Upper lobe of left lung (tissue), 4 donors: ENCODE results near the gene ZNF608.

ENCODE experiments used
- CTCF ChIP-seq, 6 experiments: fragments of 450-650 bp in 4 of 6; fragments of 200-600 bp in 2 of 6; sonication (generic) in 2 of 6; IDR thresholded peaks; one replicate each; pipeline ENCODE4 v1.5.1; 2016 to 2019; ENCODE audit warnings: antibody characterized with exemption in 6 of 6
- EP300 ChIP-seq, 4 donors: sonication (generic); formaldehyde crosslinking; IDR thresholded peaks; one replicate each; pipeline ENCODE4 v1.5.1; 2017; ENCODE audit warnings: antibody characterized with exemption in 4 of 4, control low read depth in 2 of 4
- POLR2A ChIP-seq, 4 donors: fragments of 450-650 bp; IDR thresholded peaks; one replicate each; pipeline ENCODE4 v1.5.1; 2016 to 2017; ENCODE audit warnings: antibody characterized with exemption in 4 of 4, mild to moderate bottlenecking in 2 of 4
- POLR2AphosphoS5 ChIP-seq, 2 donors: sonication (generic); formaldehyde crosslinking; IDR thresholded peaks; one replicate each; pipeline ENCODE4 v1.5.1; 2017; ENCODE audit warnings: antibody characterized with exemption in 2 of 2

DNA sequence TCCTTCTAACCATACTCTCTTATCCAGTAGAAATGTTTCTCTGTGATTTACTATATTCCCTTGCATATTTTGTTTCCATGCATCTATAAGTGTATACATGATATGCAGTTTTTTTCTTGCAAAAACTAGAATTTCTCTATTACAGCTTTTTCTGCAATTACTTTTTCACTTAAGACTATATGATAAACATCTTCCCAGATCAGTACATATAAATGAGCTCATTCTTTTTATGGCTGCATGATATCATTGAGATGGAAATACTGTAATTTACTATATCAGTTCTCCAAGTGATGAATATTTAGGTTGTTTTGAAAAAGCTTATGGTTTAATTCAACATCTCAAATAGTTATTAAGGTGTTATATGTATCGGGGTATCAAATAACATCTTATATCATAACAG, 18.1 kb upstream of the ZNF608 start:
- no peak for TF ChIP-seq EP300 (IDR thresholded peaks at IDR 0.05)
- no peak for TF ChIP-seq POLR2AphosphoS5 (IDR thresholded peaks at IDR 0.05)
- no peak for TF ChIP-seq CTCF (IDR thresholded peaks at IDR 0.05)
- no peak for TF ChIP-seq POLR2A (IDR thresholded peaks at IDR 0.05)
